Stomach (tissue), 9 donors: Measurements from ENCODE around the gene FRYL. TPM values are rescaled to one million over a fixed set of nuclear protein-coding genes. Genes with fewer than 3 reads are reported as not detected.

ENCODE experiments used
- DNase-seq, 2 donors: peaks; one replicate each; pipeline versions ENCODE4 v3.0.0 to v3.0.0-alpha.2; 2013 to 2019
- H3K27ac ChIP-seq, 5 donors: fragments of 200-600 bp in 4 of 5; sonication (generic) in 4 of 5; one replicate each; pipeline ENCODE4 v1.5.1; 2013 to 2019; ENCODE audit warnings: mild to moderate bottlenecking in 1 of 5, moderate library complexity in 1 of 5
- H3K27me3 ChIP-seq, 3 donors: fragments of 200-600 bp; sonication (generic); one replicate each; pipeline ENCODE4 v1.5.1; 2017 to 2019; ENCODE audit warnings: mixed run types in 1 of 3
- H3K36me3 ChIP-seq, 4 donors: fragments of 200-600 bp; sonication (generic); 1 replicate in 3 of 4; 2 replicates in 1 of 4; pipeline ENCODE4 v1.5.1; 2016 to 2019
- H3K4me1 ChIP-seq, 4 donors: fragments of 200-600 bp; sonication (generic); one replicate each; pipeline ENCODE4 v1.5.1; 2016 to 2019
- H3K4me3 ChIP-seq, 4 donors: fragments of 200-600 bp; sonication (generic) in 3 of 4; one replicate each; pipeline ENCODE4 v1.5.1; 2016 to 2019; ENCODE audit warnings: mild to moderate bottlenecking in 1 of 4
- H3K9me3 ChIP-seq, 4 donors: fragments of 200-600 bp; sonication (generic); one replicate each; pipeline ENCODE4 v1.5.1; 2016 to 2019
- EP300 ChIP-seq: sonication (generic); formaldehyde crosslinking; IDR thresholded peaks from one replicate; pipeline ENCODE4 v1.6.1; 2017; ENCODE audit warnings: antibody characterized with exemption
- POLR2A ChIP-seq, 4 donors: fragments of 450-650 bp; IDR thresholded peaks; one replicate each; pipeline ENCODE4 v1.6.1; 2016; ENCODE audit warnings: antibody characterized with exemption in 4 of 4, control low read depth in 2 of 4, mild to moderate bottlenecking in 1 of 4, moderate library complexity in 1 of 4
- POLR2AphosphoS5 ChIP-seq, 3 donors: sonication (generic); formaldehyde crosslinking; IDR thresholded peaks; one replicate each; pipeline ENCODE4 v1.6.1; 2016; ENCODE audit warnings: antibody characterized with exemption in 3 of 3
- WGBS, 5 donors: extraction: QIAGEN DNeasy Blood & Tissue Kit in 3 of 5; methylation state at CpG; one replicate each; pipeline versions ENCODE4 v1.1.5 to v1.1.7; 2013 to 2018; 5-methylcytosine and 5-hydroxymethylcytosine counted together
- intact Hi-C: fragments of 100-400 bp; cut with DNase I; formaldehyde crosslinking; loops from one replicate; pipeline ENCODE4 v1.15.1; 2023; ENCODE audit warnings: low total_unique reads
- polyA plus RNA-seq, 3 donors: library from polyadenylated mRNA; stranded (reverse); fragments of 200-250 nt; gene quantifications; one replicate each; pipeline ENCODE4 v1.2.3, GENCODE V29; 2013
- total RNA-seq, 5 donors: library from RNA; depleted of rRNA; stranded (reverse); fragments of >200 nt; gene quantifications; one replicate each; pipeline versions ENCODE4 v1.1.0 to v1.2.3, GENCODE V29; 2014 to 2016
- TF ChIP-seq, protein P1 (sequence below), 7 experiments: fragments of 450-650 bp in 4 of 7; fragments of 200-600 bp in 3 of 7; sonication (generic) in 3 of 7; IDR thresholded peaks; one replicate each; pipeline ENCODE4 v1.5.1; 2016 to 2019; ENCODE audit warnings: antibody characterized with exemption in 7 of 7, control low read depth in 2 of 7, mild to moderate bottlenecking in 1 of 7
- donor health status: healthy with polysubstance abuse.
- donor health status: Bipolar disorder and iron deficiency.
- donor health status: healthy.

The FRYL gene
- total and polyA plus RNA-seq, 8 donors, result 6.4 to 697 (median 67.0) TPM

- Histone ChIP-seq H3K27ac (no peak overlapping the region), H3K27me3 (no peaks in the 10 kb centered on the region), H3K36me3 (peaks cover 29 to 97% (median 92%) of the 10 kb centered on the region in 4 donors), H3K4me3 (no peak overlapping the region), H3K4me1 (no peaks in the 10 kb centered on the region), H3K9me3 (no peaks in the 10 kb centered on the region)
- 92 to 98% (median 95%) methylated on average over 3 of the region's 3 CpGs for WGBS, 5 donors
- intact Hi-C loops, result no loop called here
- no peak for DNase-seq
- TF ChIP-seq EP300, result no peak
- TF ChIP-seq POLR2AphosphoS5 (IDR thresholded peaks at IDR 0.05), result no peak
- TF ChIP-seq POLR2A (IDR thresholded peaks at IDR 0.05), result no peak
- TF ChIP-seq, protein P1, sequence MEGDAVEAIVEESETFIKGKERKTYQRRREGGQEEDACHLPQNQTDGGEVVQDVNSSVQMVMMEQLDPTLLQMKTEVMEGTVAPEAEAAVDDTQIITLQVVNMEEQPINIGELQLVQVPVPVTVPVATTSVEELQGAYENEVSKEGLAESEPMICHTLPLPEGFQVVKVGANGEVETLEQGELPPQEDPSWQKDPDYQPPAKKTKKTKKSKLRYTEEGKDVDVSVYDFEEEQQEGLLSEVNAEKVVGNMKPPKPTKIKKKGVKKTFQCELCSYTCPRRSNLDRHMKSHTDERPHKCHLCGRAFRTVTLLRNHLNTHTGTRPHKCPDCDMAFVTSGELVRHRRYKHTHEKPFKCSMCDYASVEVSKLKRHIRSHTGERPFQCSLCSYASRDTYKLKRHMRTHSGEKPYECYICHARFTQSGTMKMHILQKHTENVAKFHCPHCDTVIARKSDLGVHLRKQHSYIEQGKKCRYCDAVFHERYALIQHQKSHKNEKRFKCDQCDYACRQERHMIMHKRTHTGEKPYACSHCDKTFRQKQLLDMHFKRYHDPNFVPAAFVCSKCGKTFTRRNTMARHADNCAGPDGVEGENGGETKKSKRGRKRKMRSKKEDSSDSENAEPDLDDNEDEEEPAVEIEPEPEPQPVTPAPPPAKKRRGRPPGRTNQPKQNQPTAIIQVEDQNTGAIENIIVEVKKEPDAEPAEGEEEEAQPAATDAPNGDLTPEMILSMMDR (IDR thresholded peaks at IDR 0.05), result no peak
Measured at GRCh38 chr4:48564151-48564550, 215.9 kb downstream of the FRYL start.

DNA sequence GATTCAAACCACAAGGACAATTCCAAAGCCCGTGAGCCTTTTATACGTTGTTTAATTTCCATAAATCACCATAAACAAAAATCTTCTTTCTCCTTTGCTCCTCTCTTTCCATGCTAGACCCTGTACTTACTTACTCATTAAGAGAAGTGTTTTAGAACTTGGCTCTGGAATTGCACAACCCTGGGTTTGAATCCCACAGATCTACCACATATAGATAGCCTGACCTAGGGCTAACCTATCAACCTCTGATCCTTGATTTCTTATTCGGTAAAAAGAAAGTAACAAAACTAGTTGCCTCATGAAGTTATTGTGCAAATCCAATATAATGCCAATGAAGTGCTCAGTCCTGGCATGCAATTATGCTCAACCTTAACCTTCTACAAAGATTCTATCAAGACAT, 221.3 kb downstream of the FRYL start:
- WGBS, 5 donors, result 89 to 97% (median 95%) methylated on average over 3 of the region's 3 CpGs
- H3K9me3 ChIP-seq, result no peaks in the 10 kb centered on the region
- H3K4me3 ChIP-seq, result no peak overlapping the region
- no peaks in the 10 kb centered on the region for H3K27me3 ChIP-seq
- H3K36me3 ChIP-seq, result peaks cover 44 to 98% (median 97%) of the 10 kb centered on the region in 4 donors
- no peak overlapping the region for H3K27ac ChIP-seq
- H3K4me1 ChIP-seq, result no peaks in the 10 kb centered on the region
- no peak for DNase-seq
- intact Hi-C loops, result no loop called here
- TF ChIP-seq POLR2AphosphoS5 (IDR thresholded peaks at IDR 0.05), result no peak
- no peak for TF ChIP-seq EP300
- TF ChIP-seq POLR2A (IDR thresholded peaks at IDR 0.05), result no peak
- TF ChIP-seq, protein P1 (IDR thresholded peaks at IDR 0.05), result no peak

GRCh38 chr4:48558026-48558425, 222.1 kb downstream of the FRYL start:
- H3K4me3 ChIP-seq, result no peak overlapping the region
- no peak for DNase-seq
- H3K27me3 ChIP-seq, result no peaks in the 10 kb centered on the region
- no peak overlapping the region for H3K27ac ChIP-seq
- no peaks in the 10 kb centered on the region for H3K4me1 ChIP-seq
- H3K9me3 ChIP-seq, result no peaks in the 10 kb centered on the region
- TF ChIP-seq EP300 (no peak), POLR2AphosphoS5 (IDR thresholded peaks at IDR 0.05) (no peak)
- TF ChIP-seq, protein P1 (IDR thresholded peaks at IDR 0.05), result no peak
- intact Hi-C loops, result no loop called here
- peaks cover 38 to 98% (median 97%) of the 10 kb centered on the region in 4 donors for H3K36me3 ChIP-seq
- 97 to 100% (median 98%) methylated on average over 1 of the region's 1 CpG for WGBS, 5 donors

DNA sequence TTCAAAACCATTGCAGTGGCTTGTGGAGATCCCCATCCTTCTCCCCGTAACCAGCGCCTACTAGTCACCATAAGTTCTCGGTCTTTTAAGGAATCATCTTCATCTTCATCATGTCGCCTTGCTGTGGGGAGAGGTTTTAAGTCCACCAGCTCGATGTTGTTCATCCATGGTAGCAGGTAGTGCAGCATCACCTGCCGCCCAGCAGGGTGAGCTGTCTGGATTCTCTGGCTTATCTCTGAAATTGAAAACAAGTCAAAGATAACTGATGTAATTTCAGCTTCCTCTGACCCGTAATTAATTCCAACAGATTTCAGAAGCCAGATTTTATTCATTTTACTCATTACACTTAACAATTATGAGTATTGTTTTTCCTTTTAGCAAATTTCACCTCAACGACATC, 222.6 kb downstream of the FRYL start:
- DNase-seq, result no peak
- Histone ChIP-seq H3K4me1 (no peaks in the 10 kb centered on the region), H3K36me3 (peaks cover 35 to 97% (median 97%) of the 10 kb centered on the region in 4 donors), H3K27me3 (no peaks in the 10 kb centered on the region), H3K27ac (no peak overlapping the region), H3K4me3 (no peak overlapping the region), H3K9me3 (no peaks in the 10 kb centered on the region)
- WGBS, 5 donors, result 90 to 94% (median 91%) methylated on average over 8 of the region's 8 CpGs
- TF ChIP-seq POLR2AphosphoS5 (IDR thresholded peaks at IDR 0.05) (no peak), EP300 (no peak), POLR2A (IDR thresholded peaks at IDR 0.05) (no peak)
- TF ChIP-seq, protein P1 (IDR thresholded peaks at IDR 0.05), result no peak
- intact Hi-C loops, result no loop called here
